Psoas muscle (tissue), 8 donors: ENCODE results near the gene MRPL24. TPM values are rescaled to one million over a fixed set of nuclear protein-coding genes. Genes with fewer than 3 reads are reported as not detected.

Source experiments
- ATAC-seq, 4 donors: fragments of 200-7000 bp; cut with Tn5 transposase; one replicate each; pipeline ENCODE4 v1.9.1; 2020; ENCODE audit warnings: moderate library complexity in 3 of 4, mild to moderate bottlenecking in 2 of 4
- DNase-seq, 2 donors: peaks; one replicate each; pipeline ENCODE4 v3.0.0-alpha.2; 2020
- H3K27ac ChIP-seq: fragments of 200-600 bp; one replicate; pipeline ENCODE4 v1.8.0; 2022
- H3K27me3 ChIP-seq, 3 donors: fragments of 200-600 bp in 1 of 3; one replicate each; pipeline versions ENCODE4 v1.6.1 to v1.8.0; 2013 to 2022; ENCODE audit warnings: low read length in 2 of 3, mild to moderate bottlenecking in 2 of 3, moderate library complexity in 1 of 3; ENCODE audit not compliant: insufficient read depth in 3 of 3
- H3K36me3 ChIP-seq, 2 donors: fragments of 200-600 bp in 1 of 2; one replicate each; pipeline versions ENCODE4 v1.6.1 to v1.8.0; 2013 to 2022; ENCODE audit warnings: low read depth in 1 of 2, mild to moderate bottlenecking in 1 of 2, moderate library complexity in 1 of 2; ENCODE audit not compliant: insufficient read depth in 1 of 2
- H3K4me1 ChIP-seq: fragments of 200-600 bp; one replicate; pipeline ENCODE4 v1.8.0; 2022
- H3K4me3 ChIP-seq: fragments of 200-600 bp; one replicate; pipeline ENCODE4 v1.8.0; 2022; ENCODE audit warnings: mild to moderate bottlenecking
- H3K9me3 ChIP-seq: fragments of 200-600 bp; one replicate; pipeline ENCODE4 v1.8.0; 2022
- CTCF ChIP-seq: fragments of 200-600 bp; IDR thresholded peaks from one replicate; pipeline ENCODE4 v1.8.0; 2022; ENCODE audit warnings: antibody characterized with exemption
- WGBS, 3 donors: extraction: QIAGEN DNeasy Blood & Tissue Kit; methylation state at CpG; one replicate each; pipeline versions ENCODE4 v1.1.6 to v1.1.7; 2013; 5-methylcytosine and 5-hydroxymethylcytosine counted together
- intact Hi-C, 2 donors: fragments of 100-400 bp; cut with DNase I; formaldehyde crosslinking; loops; one replicate each; pipeline versions ENCODE4 v1.11.0 to v1.14.2; 2022
- polyA plus RNA-seq, 3 donors: library from polyadenylated mRNA; stranded (reverse); fragments of 200-250 nt; gene quantifications; one replicate each; pipeline ENCODE4 v1.2.3, GENCODE V29; 2013
- total RNA-seq, 4 donors: library from RNA; stranded (reverse); fragmentation: NEBNext Ultra II Directional in 2 of 4; extraction: Animal tissue kit (Norgen Biotek cat#: 25700) in 2 of 4; gene quantifications; one replicate each; pipeline versions ENCODE4 v1.2.1 to v1.2.4, GENCODE V29; 2021 to 2023
- donor health status: healthy with polysubstance abuse.
- donor health status: DM: no; HTN: no; CAD: no; lungs with moderate emphysema.
- donor health status: Bipolar disorder and iron deficiency.
- donor health status: healthy.
- donor health status: DM: yes; HTN: yes; CAD: no.
- donor health status: DM: no; HTN: no; CAD: no.
- donor health status: DM: no; HTN: no; CAD: no.
- donor health status: DM: yes; HTN: yes; CAD: no.

The MRPL24 gene
- total and polyA plus RNA-seq, 7 donors = 86.1 to 174 (median 137) TPM

- Histone ChIP-seq H3K4me1 (peaks cover 22% of the 10 kb centered on the region), H3K9me3 (no peaks in the 10 kb centered on the region), H3K27ac (no peak overlapping the region), H3K36me3 (no peaks in the 10 kb centered on the region), H3K4me3 (peak overlapping the region; percentile 62), H3K27me3 (peaks cover 0 to 51% (median 16%) of the 10 kb centered on the region in 3 donors)
- ATAC-seq (peak; percentile 50 to 75 (median 60)), DNase-seq (peak; percentile 68 to 76)
- intact Hi-C loops = no loop called here
- 1% methylated on average over 43 to 45 of the region's 45 CpGs for WGBS, 3 donors
- peak; percentile 71 for TF ChIP-seq CTCF
Observed at GRCh38 chr1:156705918-156706656, 34.8 kb downstream of the MRPL24 start.

- ATAC-seq = peak; percentile 4 to 22 (median 18)
- peaks cover 0 to 58% (median 21%) of the 10 kb centered on the region in 3 donors for H3K27me3 ChIP-seq
- H3K4me1 ChIP-seq = peaks cover 22% of the 10 kb centered on the region
- WGBS, 3 donors = 0 to 2% (median 0%) methylated on average over 41 to 42 of the region's 42 CpGs
- H3K36me3 ChIP-seq = no peaks in the 10 kb centered on the region
- H3K27ac ChIP-seq = no peak within 1 kb of the TSS
- no peak for TF ChIP-seq CTCF
- H3K4me3 ChIP-seq = peak within 1 kb of the TSS; percentile 62
- DNase-seq = peak; percentile 30 to 57
- intact Hi-C loops = no loop called here
- no peaks in the 10 kb centered on the region for H3K9me3 ChIP-seq
Observed at GRCh38 chr1:156705321-156705917, 35.5 kb downstream of the MRPL24 start, which contains the start of gene CRABP2. CRABP2 (minus strand) TSS chr1:156705583; CDS start chr1:156705446, 137 bp downstream.

GRCh38 chr1:156704930-156705320 is 36.0 kb downstream of the MRPL24 start:
- DNase-seq (peak; percentile 82), ATAC-seq (peak; percentile 61 to 68 (median 63))
- Histone ChIP-seq H3K4me3 (peak overlapping the region; percentile 62), H3K4me1 (peaks cover 22% of the 10 kb centered on the region), H3K27me3 (peaks cover 0 to 61% (median 23%) of the 10 kb centered on the region in 3 donors), H3K9me3 (no peaks in the 10 kb centered on the region), H3K27ac (no peak overlapping the region), H3K36me3 (no peaks in the 10 kb centered on the region)
- intact Hi-C loops = no loop called here
- TF ChIP-seq CTCF = no peak
- 1 to 2% (median 2%) methylated on average over 22 to 29 of the region's 29 CpGs for WGBS, 3 donors

GRCh38 chr1:156704166-156704711 is 36.6 kb downstream of the MRPL24 start:
- Histone ChIP-seq H3K4me1 (peaks cover 22% of the 10 kb centered on the region), H3K4me3 (no peak overlapping the region), H3K36me3 (no peaks in the 10 kb centered on the region), H3K9me3 (no peaks in the 10 kb centered on the region), H3K27me3 (peaks cover 0 to 66% (median 24%) of the 10 kb centered on the region in 3 donors), H3K27ac (no peak overlapping the region)
- intact Hi-C loops = no loop called here
- no peak for TF ChIP-seq CTCF
- 46 to 50% (median 47%) methylated on average over 10 of the region's 10 CpGs for WGBS, 3 donors
- ATAC-seq (no peak), DNase-seq (no peak)
